ENCODE measurements around the gene ESPNL.

The ESPNL gene

GRCh38 chr2:238130111-238130695, 30.1 kb downstream of the ESPNL start:
- DNase-seq, result no peak

GRCh38 chr2:238130696-238131628, 30.8 kb downstream of the ESPNL start:
- no peak for DNase-seq

GRCh38 chr2:238131761-238132462, 31.8 kb downstream of the ESPNL start:
- no peak for DNase-seq

- DNase-seq, result no peak
Observed at GRCh38 chr2:238132463-238133450, 32.6 kb downstream of the ESPNL start.

- no peak for DNase-seq
Observed at GRCh38 chr2:238133499-238134392, 33.6 kb downstream of the ESPNL start.

- no peak for DNase-seq
Observed at GRCh38 chr2:238134393-238134785, 34.2 kb downstream of the ESPNL start.

GRCh38 chr2:238135601-238136150, 35.5 kb downstream of the ESPNL start:
- DNase-seq, result no peak

- peak; percentile 36 for DNase-seq
Observed at GRCh38 chr2:238136820-238137537, 36.8 kb downstream of the ESPNL start.

GRCh38 chr2:238137885-238138284, 37.7 kb downstream of the ESPNL start:
- no peak for DNase-seq

GRCh38 chr2:238138331-238139195, 38.4 kb downstream of the ESPNL start, which contains the start of gene KLHL30:
TSS of gene KLHL30 (plus strand) at chr2:238138668. CDS start at chr2:238140755, 2,087 bp downstream.
- no peak for DNase-seq

- DNase-seq, result no peak
Observed at GRCh38 chr2:238139196-238140039, 39.3 kb downstream of the ESPNL start.

- DNase-seq, result no peak
Observed at GRCh38 chr2:238140040-238140439, 39.9 kb downstream of the ESPNL start.

- DNase-seq, result no peak
Observed at GRCh38 chr2:238140721-238141540, 40.8 kb downstream of the ESPNL start.

- peak; percentile 58 for DNase-seq
Observed at GRCh38 chr2:238141541-238142318, 41.6 kb downstream of the ESPNL start.

- peak; percentile 14 for DNase-seq
Observed at GRCh38 chr2:238142382-238143205, 42.5 kb downstream of the ESPNL start.

Measured in fibroblast of skin of right biceps (primary cell).